Measurements from ENCODE around the gene ZNRD2.
A peak's percentile ranks its signal among the peaks of the same experiment; 100 is the strongest.

ZNRD2 gene

GRCh38 chr11:65537296-65537597 is 33.0 kb upstream of the ZNRD2 start:
- no peak overlapping the region for H3K4me3 ChIP-seq (ENCODE audit: low read length)
- no peak for DNase-seq (ENCODE audit: low read depth, low spot score)

GRCh38 chr11:65537620-65538231 is 32.6 kb upstream of the ZNRD2 start:
- no peak overlapping the region for H3K4me3 ChIP-seq (ENCODE audit: low read length)
- DNase-seq (ENCODE audit: low read depth, low spot score): no peak

GRCh38 chr11:65538232-65538914 is 31.9 kb upstream of the ZNRD2 start:
- no peak overlapping the region for H3K4me3 ChIP-seq (ENCODE audit: low read length)
- DNase-seq (ENCODE audit: low read depth, low spot score): no peak

GRCh38 chr11:65538915-65539743 is 31.1 kb upstream of the ZNRD2 start:
- no peak for DNase-seq (ENCODE audit: low read depth, low spot score)
- H3K4me3 ChIP-seq (ENCODE audit: low read length): no peak overlapping the region

- peak overlapping the region; percentile 74 for H3K4me3 ChIP-seq (ENCODE audit: low read length)
- no peak for DNase-seq (ENCODE audit: low read depth, low spot score)
Measured at GRCh38 chr11:65539744-65540289, 30.5 kb upstream of the ZNRD2 start.

GRCh38 chr11:65540290-65541092 is 29.8 kb upstream of the ZNRD2 start:
- peak; percentile 51 for DNase-seq (ENCODE audit: low read depth, low spot score)
- H3K4me3 ChIP-seq (ENCODE audit: low read length): peak overlapping the region; percentile 74

GRCh38 chr11:65541093-65541982 is 28.9 kb upstream of the ZNRD2 start:
- DNase-seq (ENCODE audit: low read depth, low spot score): no peak
- H3K4me3 ChIP-seq (ENCODE audit: low read length): peak overlapping the region; percentile 74

GRCh38 chr11:65542738-65543390 is 27.4 kb upstream of the ZNRD2 start:
- DNase-seq (ENCODE audit: low read depth, low spot score): no peak
- no peak overlapping the region for H3K4me3 ChIP-seq (ENCODE audit: low read length)

GRCh38 chr11:65545853-65546216 is 24.4 kb upstream of the ZNRD2 start:
- peak overlapping the region; percentile 40 for H3K4me3 ChIP-seq (ENCODE audit: low read length)
- no peak for DNase-seq (ENCODE audit: low read depth, low spot score)

GRCh38 chr11:65546217-65546958 is 23.9 kb upstream of the ZNRD2 start:
- DNase-seq (ENCODE audit: low read depth, low spot score): peak; percentile 88
- H3K4me3 ChIP-seq (ENCODE audit: low read length): peak overlapping the region; percentile 49

GRCh38 chr11:65547446-65548125 is 22.7 kb upstream of the ZNRD2 start:
- no peak for DNase-seq (ENCODE audit: low read depth, low spot score)
- peak overlapping the region; percentile 49 for H3K4me3 ChIP-seq (ENCODE audit: low read length)

- no peak for DNase-seq (ENCODE audit: low read depth, low spot score)
Measured at GRCh38 chr11:65548395-65548794, 21.9 kb upstream of the ZNRD2 start.

GRCh38 chr11:65549096-65549495 is 21.2 kb upstream of the ZNRD2 start:
- DNase-seq (ENCODE audit: low read depth, low spot score): no peak

More at GRCh38 chr11:65548395-65548794, 21.9 kb upstream of the ZNRD2 start:
- H3K4me3 ChIP-seq (ENCODE audit: low read length): no peak overlapping the region

GRCh38 chr11:65551572-65552387 is 18.5 kb upstream of the ZNRD2 start:
- H3K4me3 ChIP-seq (ENCODE audit: low read length): peak overlapping the region; percentile 7; the same call in 1 of the 2 replicates
- DNase-seq (ENCODE audit: low read depth, low spot score): peak; percentile 94

More at GRCh38 chr11:65549096-65549495, 21.2 kb upstream of the ZNRD2 start:
- no peak overlapping the region for H3K4me3 ChIP-seq (ENCODE audit: low read length)

- peak overlapping the region; percentile 43 for H3K4me3 ChIP-seq (ENCODE audit: low read length)
- DNase-seq (ENCODE audit: low read depth, low spot score): no peak
Measured at GRCh38 chr11:65552388-65552951, 17.8 kb upstream of the ZNRD2 start.
